Measurements from ENCODE around the gene ZDHHC1. TPM values are rescaled to one million over a fixed set of nuclear protein-coding genes. Genes with fewer than 3 reads are reported as not detected.
"Not testable (repeated sequence)": the region's sequence is repeated elsewhere in the genome, so short reads cannot be mapped to it uniquely, and the experiment has no call there.

The ZDHHC1 gene
- total RNA-seq, 1 experiment from 2014 or later: 1.4 TPM

GRCh38 chr16:67394155-67395104 is 21.8 kb downstream of the ZDHHC1 start:
- no peak for DNase-seq (ENCODE audit: low read depth)

- no peak for DNase-seq (ENCODE audit: low read depth)
Observed at GRCh38 chr16:67393788-67394154, 22.5 kb downstream of the ZDHHC1 start.

GRCh38 chr16:67393111-67393787 is 23.0 kb downstream of the ZDHHC1 start, which contains the start of gene TPPP3:
Gene TPPP3, minus strand, starts transcription at chr16:67393498. Its CDS starts 2,387 bp downstream, at chr16:67391111.
- peak; percentile 85 for DNase-seq (ENCODE audit: low read depth)

- no peak for DNase-seq (ENCODE audit: low read depth)
Observed at GRCh38 chr16:67392301-67393059, 23.8 kb downstream of the ZDHHC1 start.

GRCh38 chr16:67391424-67392300 is 24.6 kb downstream of the ZDHHC1 start:
- DNase-seq (ENCODE audit: low read depth): peak; percentile 27

GRCh38 chr16:67390816-67391423 is 25.4 kb downstream of the ZDHHC1 start:
- no peak for DNase-seq (ENCODE audit: low read depth)

- no peak for DNase-seq (ENCODE audit: low read depth)
Observed at GRCh38 chr16:67389911-67390815, 26.1 kb downstream of the ZDHHC1 start.

GRCh38 chr16:67388591-67388990 is 27.7 kb downstream of the ZDHHC1 start:
- DNase-seq (ENCODE audit: low read depth): no peak

- DNase-seq (ENCODE audit: low read depth): no peak
Observed at GRCh38 chr16:67388191-67388590, 28.1 kb downstream of the ZDHHC1 start.

GRCh38 chr16:67387479-67388079 is 28.7 kb downstream of the ZDHHC1 start:
- no peak for DNase-seq (ENCODE audit: low read depth)

- DNase-seq (ENCODE audit: low read depth): no peak
Observed at GRCh38 chr16:67386861-67387455, 29.3 kb downstream of the ZDHHC1 start.

GRCh38 chr16:67384778-67385510 is 31.3 kb downstream of the ZDHHC1 start:
- no peak for DNase-seq (ENCODE audit: low read depth)

GRCh38 chr16:67383284-67383683 is 33.0 kb downstream of the ZDHHC1 start:
- no peak for DNase-seq (ENCODE audit: low read depth)

- DNase-seq (ENCODE audit: low read depth): no peak
Observed at GRCh38 chr16:67378642-67379041, 37.6 kb downstream of the ZDHHC1 start.

GRCh38 chr16:67376012-67376411 is 40.3 kb downstream of the ZDHHC1 start:
- not testable (repeated sequence) for DNase-seq (ENCODE audit: low read depth)

- no peak for DNase-seq (ENCODE audit: low read depth)
Observed at GRCh38 chr16:67372664-67373063, 43.6 kb downstream of the ZDHHC1 start.

GRCh38 chr16:67370661-67371060 is 45.6 kb downstream of the ZDHHC1 start:
- DNase-seq (ENCODE audit: low read depth): no peak
